Body of pancreas (tissue), 4 donors: ENCODE measurements around the gene BEX5. TPM values are rescaled to one million over a fixed set of nuclear protein-coding genes. Genes with fewer than 3 reads are reported as not detected.
"Not testable (repeated sequence)": the region's sequence is repeated elsewhere in the genome, so short reads cannot be mapped to it uniquely, and the experiment has no call there.

Experiments
- ATAC-seq: fragments of 150-250 bp; one replicate; pipeline ENCODE4 v1.9.1; 2016
- DNase-seq, 4 donors: peaks; one replicate each; pipeline ENCODE4 v3.0.0-alpha.2; 2019
- H3K27ac ChIP-seq, 4 donors: fragments of 200-600 bp; sonication (generic); 1 replicate in 3 of 4; 2 replicates in 1 of 4; pipeline versions ENCODE4 v1.5.1 to v1.6.1; 2016 to 2019; ENCODE audit warnings: mild to moderate bottlenecking in 1 of 4, mixed read lengths in 1 of 4, moderate library complexity in 1 of 4
- H3K27me3 ChIP-seq, 2 donors: fragments of 200-600 bp; sonication (generic); one replicate each; pipeline ENCODE4 v1.6.0; 2016; ENCODE audit warnings: mild to moderate bottlenecking in 1 of 2
- H3K36me3 ChIP-seq, 2 donors: fragments of 200-600 bp; sonication (generic); replicated peaks in 1 of 2; 2 replicates each; pipeline ENCODE4 v1.5.1; 2016; ENCODE audit warnings: low read depth in 2 of 2; ENCODE audit not compliant: insufficient read depth in 1 of 2
- H3K4me1 ChIP-seq: fragments of 200-600 bp; sonication (generic); one replicate; pipeline ENCODE4 v1.6.0; 2016
- H3K4me3 ChIP-seq, 2 donors: fragments of 200-600 bp; sonication (generic); 1 replicate in 1 of 2; 2 replicates in 1 of 2; pipeline ENCODE4 v1.5.1; 2016 to 2019
- H3K9me3 ChIP-seq, 3 donors: fragments of 200-600 bp; sonication (generic); 1 replicate in 2 of 3; 2 replicates in 1 of 3; pipeline ENCODE4 v1.5.1; 2016
- CTCF ChIP-seq, 7 experiments: fragments of 450-650 bp in 4 of 7; fragments of 200-600 bp in 3 of 7; sonication (generic) in 3 of 7; IDR thresholded peaks; one replicate each; pipeline ENCODE4 v1.5.1; 2016 to 2019; ENCODE audit warnings: antibody characterized with exemption in 7 of 7
- POLR2A ChIP-seq, 3 donors: fragments of 450-650 bp; IDR thresholded peaks; one replicate each; pipeline ENCODE4 v1.6.1; 2016; ENCODE audit warnings: antibody characterized with exemption in 3 of 3, mild to moderate bottlenecking in 2 of 3
- WGBS, 2 donors: methylation state at CpG; one replicate each; pipeline ENCODE4 v1.1.5; 2017; 5-methylcytosine and 5-hydroxymethylcytosine counted together
- intact Hi-C: fragments of 100-400 bp; cut with DNase I; formaldehyde crosslinking; loops from one replicate; pipeline ENCODE4 v1.15.1; 2023
- total RNA-seq, 2 donors: library from RNA; depleted of rRNA; stranded (reverse); fragments of >200 nt; gene quantifications; one replicate each; pipeline ENCODE4 v1.1.0, GENCODE V29; 2016

Gene BEX5
- 1 to 10 TPM; 4.3 to 7.0 TPM for total RNA-seq

GRCh38 chrX:102155806-102156179 lies at the start of gene BEX5:
Gene BEX5 (minus strand): TSS chrX:102155977. CDS start chrX:102154265, 1,712 bp downstream.
- ATAC-seq, result peak; percentile 99
- no peaks in the 10 kb centered on the region for H3K9me3 ChIP-seq
- peak within 1 kb of the TSS; percentile 67 to 88 (median 86) for H3K27ac ChIP-seq
- H3K27me3 ChIP-seq, result no peaks in the 10 kb centered on the region
- DNase-seq, result peak; percentile 76 to 88 (median 85)
- intact Hi-C loops, result no loop called here
- TF ChIP-seq POLR2A (IDR thresholded peaks at IDR 0.05) (peak; percentile 77 to 92 (median 89)), CTCF (IDR thresholded peaks at IDR 0.05) (no peak)
- no peaks in the 10 kb centered on the region for H3K36me3 ChIP-seq
- peak within 1 kb of the TSS; percentile 9 to 28 for H3K4me3 ChIP-seq
- H3K4me1 ChIP-seq, result peaks cover 7% of the 10 kb centered on the region
- 0 to 4% methylated on average over 7 to 12 of the region's 15 CpGs for WGBS, 2 donors

- Histone ChIP-seq H3K27ac (no peak overlapping the region), H3K4me3 (no peak overlapping the region), H3K27me3 (no peaks in the 10 kb centered on the region), H3K4me1 (no peaks in the 10 kb centered on the region), H3K36me3 (no peaks in the 10 kb centered on the region), H3K9me3 (no peaks in the 10 kb centered on the region)
- 77 to 79% methylated on average over 5 to 7 of the region's 7 CpGs for WGBS, 2 donors
- no peak for TF ChIP-seq CTCF (IDR thresholded peaks at IDR 0.05)
- TF ChIP-seq POLR2A (IDR thresholded peaks at IDR 0.05), result no peak
- DNase-seq (no peak), ATAC-seq (no peak)
- intact Hi-C loops, result no loop called here
Measured at GRCh38 chrX:102185967-102186720, 30.4 kb upstream of the BEX5 start.

- H3K4me3 ChIP-seq, result peak overlapping the region; percentile 9 to 28
- no peaks in the 10 kb centered on the region for H3K36me3 ChIP-seq
- WGBS, 2 donors, result 1% methylated on average over 26 to 32 of the region's 32 CpGs
- peak; percentile 57 for ATAC-seq
- peak overlapping the region; percentile 67 to 88 (median 86) for H3K27ac ChIP-seq
- no peaks in the 10 kb centered on the region for H3K9me3 ChIP-seq
- peaks cover 7% of the 10 kb centered on the region for H3K4me1 ChIP-seq
- DNase-seq, result peak; percentile 9 to 41 (median 27)
- TF ChIP-seq POLR2A (IDR thresholded peaks at IDR 0.05) (no peak), CTCF (IDR thresholded peaks at IDR 0.05) (no peak)
- no peaks in the 10 kb centered on the region for H3K27me3 ChIP-seq
- intact Hi-C loops, result no loop called here
Measured at GRCh38 chrX:102154900-102155805, 624 bp downstream of the BEX5 start.

GRCh38 chrX:102154218-102154860 lies 1.4 kb downstream of the BEX5 start:
- Histone ChIP-seq H3K4me3 (no peak overlapping the region), H3K9me3 (no peaks in the 10 kb centered on the region), H3K4me1 (peaks cover 7% of the 10 kb centered on the region), H3K36me3 (no peaks in the 10 kb centered on the region), H3K27ac (peak overlapping the region; percentile 67 to 88 (median 86)), H3K27me3 (no peaks in the 10 kb centered on the region)
- intact Hi-C loops, result no loop called here
- WGBS, 2 donors, result 18 to 19% methylated on average over 8 to 10 of the region's 11 CpGs
- no peak for ATAC-seq
- DNase-seq, result peak in 1 of 4 donors; percentile 18
- TF ChIP-seq CTCF (IDR thresholded peaks at IDR 0.05) (peak in 4 of 7 experiments; percentile 17 to 32 (median 28)), POLR2A (IDR thresholded peaks at IDR 0.05) (no peak)

- H3K4me3 ChIP-seq, H3K36me3 ChIP-seq, H3K9me3 ChIP-seq, H3K4me1 ChIP-seq, H3K27me3 ChIP-seq, ATAC-seq, H3K27ac ChIP-seq, DNase-seq, intact Hi-C loops: not testable (repeated sequence)
- WGBS, 2 donors, result 0 to 11% methylated on average over 2 to 3 of the region's 31 CpGs
Measured at GRCh38 chrX:102142274-102142673, 13.5 kb downstream of the BEX5 start, which contains the start of gene TCEAL6. Gene TCEAL6 (minus strand): TSS chrX:102142481.

DNA sequence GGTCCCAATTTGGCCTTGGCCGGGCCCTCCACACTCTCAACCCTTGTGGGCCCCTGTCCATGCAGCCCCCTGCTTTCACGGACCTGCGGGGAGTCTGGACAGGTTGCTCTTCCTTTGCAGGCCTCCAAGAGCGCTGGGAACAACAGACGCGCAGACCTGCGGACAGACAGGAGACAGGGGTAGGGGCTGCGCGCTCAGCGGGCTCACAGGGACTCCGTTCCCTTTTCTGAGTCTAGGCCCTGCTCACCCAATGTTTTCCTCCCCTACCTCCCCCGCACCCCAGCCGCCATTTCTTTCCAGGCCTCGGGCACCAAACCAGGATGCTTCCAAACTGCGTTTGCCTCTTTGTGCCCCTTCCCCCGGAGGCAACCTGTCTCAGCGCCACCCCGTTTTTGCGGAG lies 14.1 kb downstream of the BEX5 start:
- H3K36me3 ChIP-seq, H3K4me1 ChIP-seq, DNase-seq, ATAC-seq, H3K27me3 ChIP-seq, intact Hi-C loops, H3K4me3 ChIP-seq, H3K27ac ChIP-seq, H3K9me3 ChIP-seq: not testable (repeated sequence)
- WGBS, 2 donors, result 14 to 17% methylated on average over 13 of the region's 19 CpGs

- H3K9me3 ChIP-seq, H3K27me3 ChIP-seq, H3K27ac ChIP-seq, ATAC-seq, intact Hi-C loops, DNase-seq, H3K4me1 ChIP-seq, H3K36me3 ChIP-seq, H3K4me3 ChIP-seq: not testable (repeated sequence)
- WGBS, 2 donors, result 37 to 52% methylated on average over 10 to 16 of the region's 16 CpGs
Measured at GRCh38 chrX:102140876-102141275, 14.9 kb downstream of the BEX5 start.
